C4-2B (cell line): ENCODE measurements around the gene DOCK10.

ENCODE experiments used
- ZFX ChIP-seq: fragments of 450-650 bp; IDR thresholded peaks from 2 replicates; pipeline ENCODE4 v1.6.1; 2017
- TF ChIP-seq, protein P1 (sequence below): fragments of 450-650 bp; conservative IDR thresholded peaks from 2 replicates; pipeline ENCODE4 v1.5.1; 2017; ENCODE audit warnings: mild to moderate bottlenecking

- TF ChIP-seq, protein P1, sequence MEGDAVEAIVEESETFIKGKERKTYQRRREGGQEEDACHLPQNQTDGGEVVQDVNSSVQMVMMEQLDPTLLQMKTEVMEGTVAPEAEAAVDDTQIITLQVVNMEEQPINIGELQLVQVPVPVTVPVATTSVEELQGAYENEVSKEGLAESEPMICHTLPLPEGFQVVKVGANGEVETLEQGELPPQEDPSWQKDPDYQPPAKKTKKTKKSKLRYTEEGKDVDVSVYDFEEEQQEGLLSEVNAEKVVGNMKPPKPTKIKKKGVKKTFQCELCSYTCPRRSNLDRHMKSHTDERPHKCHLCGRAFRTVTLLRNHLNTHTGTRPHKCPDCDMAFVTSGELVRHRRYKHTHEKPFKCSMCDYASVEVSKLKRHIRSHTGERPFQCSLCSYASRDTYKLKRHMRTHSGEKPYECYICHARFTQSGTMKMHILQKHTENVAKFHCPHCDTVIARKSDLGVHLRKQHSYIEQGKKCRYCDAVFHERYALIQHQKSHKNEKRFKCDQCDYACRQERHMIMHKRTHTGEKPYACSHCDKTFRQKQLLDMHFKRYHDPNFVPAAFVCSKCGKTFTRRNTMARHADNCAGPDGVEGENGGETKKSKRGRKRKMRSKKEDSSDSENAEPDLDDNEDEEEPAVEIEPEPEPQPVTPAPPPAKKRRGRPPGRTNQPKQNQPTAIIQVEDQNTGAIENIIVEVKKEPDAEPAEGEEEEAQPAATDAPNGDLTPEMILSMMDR, result no peak
- TF ChIP-seq ZFX, result no peak
These were observed 89.2 kb downstream of the DOCK10 start for GRCh38 chr2:224952936-224953657.
